ENCODE data around the gene SGTA.

DNA sequence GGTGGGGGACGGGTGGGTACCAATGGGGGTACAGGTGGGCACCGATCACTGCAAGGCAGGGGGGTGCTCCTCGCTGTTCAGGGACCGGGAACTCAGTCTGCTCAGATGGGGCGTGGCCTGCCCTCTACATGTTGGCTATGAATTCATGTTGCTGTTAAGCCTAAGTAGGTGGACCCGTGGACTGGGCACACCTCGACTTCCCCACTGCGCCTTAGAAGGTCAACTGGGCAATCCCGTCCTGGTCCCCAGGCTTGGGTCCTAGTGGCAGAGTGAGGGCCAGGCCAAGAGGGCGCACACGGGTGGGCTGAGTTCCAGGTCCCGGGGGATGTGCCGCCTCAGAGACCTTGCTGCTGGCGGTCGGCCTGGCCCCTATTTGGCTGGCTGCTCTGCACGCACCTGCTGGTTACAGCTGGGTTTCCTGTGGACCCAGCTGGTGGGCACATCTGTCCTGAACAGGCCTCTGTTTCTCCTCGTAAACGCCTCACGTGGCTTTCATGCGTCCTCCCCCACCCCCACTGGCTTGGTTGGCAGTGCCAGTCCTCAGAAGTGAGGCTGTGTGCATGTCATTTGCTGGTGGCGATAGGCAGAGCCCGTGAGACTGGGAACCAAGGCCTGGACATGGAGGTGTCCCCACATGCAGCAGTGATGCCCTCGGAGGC is 23.0 kb upstream of the SGTA start:
- TF ChIP-seq POLR2A (IDR thresholded peaks at IDR 0.05; ENCODE audit: low read length) = no peak
- TF ChIP-seq GATA1 (IDR thresholded peaks at IDR 0.05; ENCODE audit: low read depth, low read length) = no peak

Measured in erythroblast (primary cell).